HG02798 (cell line): ENCODE results near the gene GLIS1.

ENCODE experiments used
- ATAC-seq: cut with Tn5 transposase; IDR thresholded peaks from one replicate; pipeline ENCODE4 v1.9.1; 2021; ENCODE audit warnings: mild to moderate bottlenecking; ENCODE audit not compliant: unreplicated experiment, poor library complexity

The GLIS1 gene

DNA sequence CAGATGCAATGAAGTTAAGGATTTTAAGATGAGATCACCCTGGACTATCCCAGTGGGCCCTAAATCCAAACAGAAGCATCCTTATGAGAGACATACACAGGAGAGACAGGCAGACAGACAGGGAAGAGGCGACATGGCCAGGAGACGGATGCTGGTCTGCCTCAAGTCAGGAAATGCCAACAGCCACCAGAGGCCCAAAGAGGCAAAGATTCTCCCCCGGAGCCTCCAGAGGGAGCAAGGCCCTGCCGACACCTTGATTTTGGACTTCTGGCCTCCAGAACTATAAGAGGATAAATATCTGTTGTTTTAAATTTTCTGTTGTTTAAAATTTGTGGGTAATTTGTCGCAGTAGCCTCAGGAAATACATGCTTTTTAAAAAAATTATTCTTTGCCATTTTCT, 116.4 kb downstream of the GLIS1 start:
- ATAC-seq, result no peak

DNA sequence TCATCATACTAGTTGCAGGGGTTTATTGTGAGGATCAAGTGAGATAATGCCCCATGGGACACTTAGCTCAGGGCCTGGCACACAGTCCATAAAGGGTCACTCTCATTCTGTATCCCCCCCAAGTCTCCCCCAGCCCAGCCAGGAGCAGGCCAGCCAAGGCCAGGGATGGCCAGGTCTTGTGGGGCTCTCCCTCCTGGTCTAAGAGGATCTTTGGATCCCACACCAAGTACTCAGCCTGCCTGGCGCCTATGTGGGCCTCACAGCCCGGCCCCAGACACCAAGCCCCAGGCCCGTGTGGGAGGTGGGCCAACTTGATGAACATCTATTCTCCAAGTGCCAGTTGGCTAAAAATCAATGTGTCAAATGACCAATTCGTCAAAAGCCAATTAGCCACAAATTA, 117.8 kb downstream of the GLIS1 start:
- no peak for ATAC-seq

DNA sequence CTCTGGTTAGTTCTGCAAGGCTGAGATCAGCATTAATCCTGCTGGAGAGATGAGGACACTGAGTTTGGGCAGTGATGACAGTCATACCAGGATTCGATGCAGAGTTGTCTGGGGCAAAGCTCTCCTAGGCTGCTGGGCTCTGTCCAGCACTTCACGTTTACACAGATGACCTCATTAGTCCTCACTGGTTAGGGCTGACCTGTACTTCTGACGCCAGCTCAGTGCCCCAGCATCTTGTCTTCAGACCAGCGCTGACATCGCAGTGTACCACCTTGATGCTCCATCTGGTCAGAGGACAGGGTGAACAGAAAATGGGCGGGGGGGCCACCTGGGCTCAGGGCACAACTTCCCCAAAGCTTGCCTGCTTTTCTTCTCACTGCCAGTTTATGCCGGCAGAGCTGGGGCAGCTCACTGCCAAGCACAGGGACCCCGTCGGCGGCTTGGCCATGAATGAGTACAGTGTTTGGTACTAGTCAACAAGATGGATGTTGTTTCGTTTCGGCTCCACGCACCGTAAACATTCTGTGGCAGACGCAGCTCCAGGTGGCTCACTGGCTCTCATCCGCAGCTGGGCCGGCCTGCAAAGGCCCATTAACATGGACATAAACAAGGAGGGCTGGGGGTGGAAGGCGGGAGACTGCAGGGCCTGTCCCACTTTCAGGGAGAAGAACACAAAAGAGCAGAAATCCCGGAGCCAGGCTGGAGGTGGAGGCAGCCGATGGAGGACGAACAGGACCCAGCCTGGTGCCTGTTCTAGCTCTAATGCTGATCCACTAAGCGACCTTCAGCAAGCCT, 118.7 kb downstream of the GLIS1 start:
- no peak for ATAC-seq

DNA sequence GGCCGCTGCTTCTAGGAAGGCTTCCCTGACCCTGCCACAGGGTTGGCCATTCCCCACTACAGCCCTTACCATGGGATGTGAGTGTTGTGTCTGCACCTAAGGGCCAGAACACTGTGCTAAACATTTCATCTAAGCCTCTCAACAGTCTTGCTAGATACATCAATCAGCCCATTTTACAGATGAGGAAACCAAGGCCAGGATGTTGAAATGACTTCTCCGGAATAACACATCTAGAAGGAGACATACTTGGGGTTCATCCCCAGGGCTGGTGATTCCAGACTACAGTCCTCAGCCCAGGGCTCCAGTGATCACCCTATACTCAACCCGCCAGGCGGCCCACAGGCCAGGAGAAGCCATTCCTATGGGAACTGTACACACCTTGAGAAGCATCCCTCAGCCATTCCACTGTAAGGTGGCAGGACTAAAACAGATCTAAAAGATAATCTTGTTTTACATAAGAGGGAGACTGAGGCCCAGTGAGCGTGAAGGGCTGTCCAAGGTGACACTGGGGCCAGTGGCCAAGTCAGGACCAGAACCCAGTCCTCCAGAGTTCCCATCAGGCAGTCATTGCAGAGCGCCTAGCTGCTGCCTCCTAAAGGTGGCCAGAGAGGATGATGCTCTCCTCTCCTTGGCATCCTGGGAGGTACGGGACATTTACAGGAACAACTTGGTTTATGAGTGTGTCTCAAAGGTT, 119.5 kb downstream of the GLIS1 start:
- no peak for ATAC-seq

DNA sequence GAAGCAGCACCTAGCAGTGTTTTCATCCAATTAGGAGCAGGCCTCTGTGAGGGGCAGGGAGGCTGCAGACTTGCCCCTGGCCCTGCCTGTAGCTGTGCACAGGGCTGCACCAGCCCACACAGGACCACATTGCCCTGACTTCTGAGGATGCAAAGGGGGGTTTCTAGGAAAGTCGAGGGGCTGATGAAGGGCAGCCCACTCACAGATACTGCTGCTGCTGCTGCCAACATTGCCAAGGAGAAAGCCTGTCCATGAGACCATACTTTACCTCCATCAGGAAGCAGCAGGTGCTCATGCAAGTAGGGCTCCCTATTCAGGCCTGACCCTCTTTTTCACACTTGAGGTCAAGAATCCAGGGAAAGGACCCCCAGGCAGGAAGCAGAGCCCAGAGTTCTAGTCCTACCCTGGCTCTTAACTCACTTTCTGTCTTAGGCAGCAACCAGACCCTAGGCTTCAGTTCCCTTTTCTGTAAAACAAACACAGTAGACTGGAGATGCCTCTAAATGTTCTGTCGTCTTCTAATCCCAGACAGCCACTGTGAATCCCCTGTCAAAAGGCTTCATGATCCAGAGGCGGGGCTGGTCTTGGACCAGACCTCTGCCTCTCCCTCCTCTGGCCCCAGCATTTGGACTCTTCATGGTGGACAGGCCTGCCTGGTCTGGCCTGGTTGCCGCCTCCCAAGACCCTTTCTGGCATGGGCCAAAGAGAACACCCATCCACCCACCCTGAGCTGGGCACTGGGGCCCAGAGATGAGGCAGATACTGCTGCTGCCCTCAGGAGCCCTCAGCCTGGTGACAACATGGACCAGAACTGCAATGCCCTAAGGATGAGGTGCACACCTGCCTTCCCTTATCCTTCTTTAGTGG, 120.2 kb downstream of the GLIS1 start:
- no peak for ATAC-seq

DNA sequence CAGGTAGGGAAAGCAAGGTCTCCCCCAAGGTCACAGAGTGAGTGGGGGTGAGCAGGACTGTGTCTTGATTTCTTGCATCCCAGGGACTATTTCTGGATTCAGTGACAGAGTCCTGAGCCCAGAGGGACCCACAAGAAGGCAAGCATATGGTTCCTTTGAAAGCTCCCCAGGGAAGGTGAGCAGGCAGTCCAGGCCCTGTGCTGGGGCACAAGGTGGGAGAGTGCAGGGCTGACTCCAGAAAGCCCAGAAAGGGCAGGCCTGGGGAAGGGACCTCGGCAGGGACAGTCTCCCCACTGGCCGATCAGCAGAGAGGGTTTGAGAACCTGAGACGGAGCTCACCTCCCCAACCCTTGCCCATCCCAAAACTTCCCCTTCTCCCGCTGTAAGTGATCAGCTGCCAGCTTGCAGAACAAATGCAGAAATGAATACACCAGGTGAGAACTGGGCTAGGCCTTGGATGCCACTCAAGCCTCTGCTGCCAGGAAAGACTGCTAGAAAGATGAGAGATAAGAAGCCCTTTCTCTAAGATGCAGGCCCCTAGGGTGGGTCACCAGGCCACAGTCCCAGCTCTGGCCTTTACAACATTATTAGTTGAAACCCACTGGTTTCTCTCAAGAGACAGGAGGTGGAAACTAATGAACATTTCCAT, 121.0 kb downstream of the GLIS1 start:
- no peak for ATAC-seq

DNA sequence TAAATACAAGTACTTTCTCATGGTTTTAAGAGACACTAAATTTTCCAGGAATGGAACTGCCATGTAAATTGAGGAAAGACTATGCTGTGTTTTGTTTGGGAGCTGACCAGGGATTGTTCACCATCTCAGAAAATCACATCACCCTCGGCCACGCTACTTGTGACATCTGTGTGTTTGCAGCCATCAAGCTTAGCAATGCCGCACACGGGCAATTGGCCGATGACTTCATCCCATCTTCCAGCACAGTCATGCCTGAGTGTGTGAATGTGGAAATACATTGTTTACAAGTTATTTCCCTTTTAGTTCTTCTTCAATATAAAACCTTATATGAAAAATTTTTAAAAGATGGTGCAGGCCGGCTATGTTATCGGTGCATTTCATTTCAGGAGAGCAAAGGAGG, 121.6 kb downstream of the GLIS1 start:
- ATAC-seq, result no peak

DNA sequence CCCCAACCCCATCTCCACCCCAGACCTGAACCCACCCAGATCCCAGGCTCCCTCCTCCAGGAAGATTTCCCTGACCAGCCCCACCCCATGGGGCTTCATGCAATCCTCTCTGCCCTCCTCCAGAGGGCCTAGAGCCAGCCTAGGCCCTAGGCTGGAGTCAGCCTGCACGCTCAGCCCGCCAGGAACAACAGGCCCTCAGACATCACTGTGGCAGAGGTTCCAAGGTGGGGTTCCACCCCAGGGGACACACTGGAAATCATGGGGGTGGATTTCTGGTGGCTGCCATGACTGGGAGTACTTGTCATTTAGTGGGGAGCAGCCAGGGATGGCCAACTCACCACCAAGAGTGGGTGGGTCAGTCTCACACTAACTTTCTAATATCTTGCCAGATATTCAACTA, 122.0 kb downstream of the GLIS1 start:
- ATAC-seq, result no peak

DNA sequence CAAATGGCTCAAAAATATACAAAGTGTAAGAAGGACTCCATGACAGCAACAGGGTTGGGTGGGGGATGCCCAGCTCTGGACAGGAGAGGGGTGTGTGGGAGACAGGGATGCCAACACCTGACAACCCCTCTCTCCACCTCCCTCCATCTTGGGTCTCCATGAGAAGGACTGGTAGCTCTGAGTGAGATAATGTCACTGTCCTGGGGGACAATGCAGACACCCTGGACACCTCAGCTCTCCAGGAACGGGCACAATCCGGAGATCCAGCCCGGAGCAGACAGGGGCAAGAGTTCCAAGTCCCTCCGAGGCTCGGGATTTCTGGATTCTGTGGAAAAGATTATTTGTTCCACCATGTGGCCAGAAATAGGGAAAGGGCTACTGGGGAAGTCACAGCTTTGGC, 122.5 kb downstream of the GLIS1 start:
- no peak for ATAC-seq

DNA sequence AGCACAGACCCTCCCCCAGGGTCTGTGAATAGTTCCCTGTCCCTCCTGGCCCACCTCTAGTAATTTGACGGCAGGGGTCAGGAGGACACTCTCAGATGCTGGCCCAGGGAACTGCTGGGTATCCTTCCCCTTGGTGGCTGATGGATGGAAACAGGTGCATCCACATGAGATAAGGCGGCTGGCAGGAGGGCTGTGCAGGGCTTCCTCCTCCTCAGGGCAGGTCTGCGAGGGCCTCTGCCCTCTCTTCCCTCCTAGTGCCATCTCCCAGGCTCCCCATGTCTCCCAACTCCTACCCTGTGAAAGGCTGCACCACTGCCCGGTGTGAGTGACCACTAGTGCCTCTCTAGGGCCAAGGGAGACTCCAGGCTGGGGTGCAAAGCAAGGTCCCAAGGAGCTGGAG, 123.9 kb downstream of the GLIS1 start:
- ATAC-seq, result no peak

DNA sequence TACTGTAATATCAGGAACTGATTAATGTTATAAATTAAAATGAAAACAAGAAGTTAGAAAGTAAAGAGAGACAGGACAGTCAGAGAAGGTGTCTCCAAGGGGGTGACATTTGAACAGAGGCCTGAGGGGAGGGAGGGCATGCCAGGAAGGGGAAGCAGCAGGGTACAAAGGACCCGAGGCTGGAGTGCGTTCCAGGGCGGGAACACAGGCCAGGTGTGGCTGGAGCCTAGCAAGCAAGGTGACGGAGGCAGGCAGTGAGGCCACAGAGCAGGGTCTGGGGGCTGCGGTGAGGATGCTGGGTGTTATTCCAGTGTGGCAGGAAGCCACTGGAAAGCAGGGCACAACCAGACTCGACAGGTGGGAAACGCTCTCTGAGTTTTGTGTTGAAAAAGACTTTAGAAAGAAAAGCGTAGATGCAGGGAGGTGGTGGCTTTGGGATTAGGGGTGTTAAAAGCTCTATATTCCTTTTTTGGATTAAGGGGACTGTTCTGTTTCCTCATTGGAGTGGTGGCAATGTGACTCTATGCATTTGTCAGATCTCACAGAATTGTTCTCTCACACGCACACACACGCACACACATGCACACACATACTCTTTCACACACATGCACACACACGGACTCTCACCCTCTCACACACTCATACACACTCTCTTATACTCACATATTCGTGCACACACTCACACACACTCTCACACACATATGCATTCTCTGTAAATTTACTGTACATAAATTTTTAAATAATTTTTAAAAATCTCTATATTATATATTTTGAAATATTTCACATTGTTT, 124.5 kb downstream of the GLIS1 start:
- no peak for ATAC-seq

DNA sequence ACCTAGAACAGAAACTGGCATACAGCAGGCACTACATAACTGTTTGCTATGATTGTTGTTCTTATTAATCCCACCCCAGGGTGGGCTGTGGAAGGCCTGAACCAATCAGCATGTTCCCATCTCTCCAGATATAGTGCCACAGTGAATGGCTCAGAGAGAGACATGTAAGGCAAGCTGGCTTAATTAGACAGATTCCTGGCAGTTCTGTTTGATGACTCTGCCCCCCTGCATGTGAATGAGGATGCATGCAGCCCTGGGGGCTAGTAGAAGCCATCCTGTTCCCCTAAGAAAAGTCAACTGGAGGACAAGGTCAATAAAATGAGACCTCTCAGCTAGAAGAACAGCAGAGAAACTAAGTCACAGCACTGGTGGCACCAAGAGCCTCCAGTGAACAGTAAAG, 130.3 kb downstream of the GLIS1 start:
- ATAC-seq, result no peak

DNA sequence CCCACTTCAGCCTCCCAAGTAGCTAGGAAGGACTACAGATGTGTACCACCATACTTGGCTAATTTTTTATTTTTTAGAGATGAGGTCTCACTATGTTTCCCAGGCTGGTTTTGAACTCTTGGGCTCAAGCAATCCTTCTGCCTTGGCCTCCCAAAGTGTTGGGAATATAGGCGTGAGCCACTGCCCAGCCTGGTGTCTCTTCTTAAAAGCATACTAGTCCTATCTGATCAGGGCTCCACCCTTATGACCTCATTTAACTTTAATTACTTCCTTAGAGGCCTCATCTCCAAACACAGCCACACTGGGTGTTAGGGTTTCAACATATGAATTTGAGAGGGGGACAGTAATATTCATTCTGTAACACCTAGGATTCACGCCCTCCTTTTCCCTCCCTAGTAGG, 130.9 kb downstream of the GLIS1 start:
- ATAC-seq, result no peak

DNA sequence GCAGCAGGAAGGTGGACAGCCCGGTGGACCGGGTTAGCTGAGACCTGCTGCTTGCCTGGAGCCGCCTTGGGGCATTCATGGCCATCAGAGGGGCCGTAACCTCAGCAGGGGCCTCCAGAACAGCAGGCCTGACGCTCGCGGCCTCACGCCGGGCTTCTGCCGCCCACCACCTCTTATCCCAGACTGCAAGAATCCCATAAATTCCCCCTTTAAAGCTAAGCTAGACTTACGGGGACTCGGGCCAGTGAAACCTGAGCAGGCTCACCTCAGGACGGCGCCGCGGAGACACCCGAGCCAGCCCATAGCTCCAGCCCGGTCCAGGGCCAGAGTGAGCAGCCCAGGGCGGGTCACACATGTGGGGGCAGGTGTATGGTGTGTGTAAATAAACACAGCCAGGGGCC, 132.3 kb downstream of the GLIS1 start:
- no peak for ATAC-seq

DNA sequence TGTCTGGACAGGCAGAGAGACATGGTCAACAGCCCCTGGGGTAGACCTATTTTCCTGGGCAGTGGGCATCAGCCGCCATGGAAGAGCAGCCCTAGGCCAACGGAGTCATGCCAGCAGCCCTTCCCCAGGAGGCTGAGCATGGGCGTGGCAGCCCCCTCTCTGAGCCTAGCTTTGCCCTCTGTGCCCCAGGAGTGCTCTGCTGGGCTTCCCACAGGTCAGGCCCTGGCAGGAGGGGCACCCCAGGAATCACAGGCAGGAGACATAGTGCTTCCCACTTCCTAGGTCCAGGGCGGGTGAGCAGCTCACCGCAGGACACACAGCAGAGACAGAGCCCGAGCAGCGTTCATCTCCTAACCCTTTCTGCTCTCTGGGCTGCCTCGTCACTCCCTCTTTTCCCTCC, 132.8 kb downstream of the GLIS1 start:
- no peak for ATAC-seq

DNA sequence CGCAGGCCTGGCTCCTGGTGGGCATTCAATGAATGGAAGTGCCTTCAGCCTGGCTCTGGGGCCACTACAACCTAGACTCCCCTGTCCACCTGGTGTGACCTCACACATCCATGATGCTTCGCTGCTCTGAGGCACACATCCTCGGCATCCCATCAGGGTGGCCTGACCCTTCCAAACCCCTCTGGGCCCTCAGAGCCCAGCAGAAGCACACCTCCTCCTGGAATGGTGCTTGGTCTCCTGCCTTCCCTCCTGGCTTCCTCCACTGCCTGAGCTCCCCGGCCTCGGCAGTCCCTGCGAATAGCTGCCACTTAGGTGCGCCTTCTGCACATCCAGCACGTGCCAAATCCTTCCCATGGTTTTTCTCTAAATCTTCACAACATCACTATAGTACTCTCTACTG, 133.8 kb downstream of the GLIS1 start:
- ATAC-seq, result no peak

DNA sequence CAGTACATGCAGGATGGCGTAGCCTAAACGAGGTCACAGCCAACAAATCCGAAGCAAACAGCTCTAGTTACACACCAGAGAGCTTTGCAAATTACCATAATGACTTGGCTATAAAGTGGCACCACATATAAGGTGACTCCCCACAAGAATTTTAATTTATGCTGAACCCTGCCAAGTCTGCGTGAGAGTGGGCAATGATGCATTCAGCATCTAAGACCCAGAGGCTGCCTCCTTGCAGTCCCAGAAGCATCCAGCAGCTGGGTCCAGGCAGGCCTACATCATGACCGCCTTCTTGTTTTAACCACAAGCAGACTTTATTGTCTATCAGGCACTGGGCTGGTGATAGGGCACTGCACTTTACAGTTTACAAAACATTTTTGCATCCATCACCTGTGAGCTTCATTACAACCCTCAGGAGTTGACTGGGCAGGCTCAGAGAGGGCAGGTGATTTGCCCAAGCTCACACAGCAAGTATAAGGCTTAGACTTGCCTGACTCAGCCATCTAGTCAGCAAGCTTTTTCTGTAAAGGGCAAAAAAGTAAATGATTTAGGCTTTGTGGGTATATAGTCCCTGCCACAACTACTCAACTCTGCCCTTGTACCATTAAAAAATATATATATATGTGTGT, 134.6 kb downstream of the GLIS1 start:
- ATAC-seq, result no peak

DNA sequence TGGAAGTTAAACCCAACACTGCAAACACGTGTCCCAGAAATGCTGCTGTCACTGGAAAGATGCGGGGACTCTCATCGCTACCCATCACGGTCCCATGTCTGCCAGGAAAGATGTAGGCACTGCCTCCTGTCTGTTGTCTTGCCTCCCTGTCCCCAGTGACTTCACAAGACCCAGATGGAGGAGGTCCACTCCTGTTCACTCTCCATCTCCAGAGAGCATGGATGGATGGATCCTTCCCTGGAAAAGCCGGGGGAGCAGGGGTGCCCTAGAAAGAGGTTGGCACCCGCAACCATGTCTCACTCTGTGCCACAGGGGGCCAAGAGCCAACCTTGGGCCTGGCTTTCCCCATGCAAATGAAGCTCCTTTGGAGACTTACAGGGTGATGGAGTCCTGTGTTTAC, 135.5 kb downstream of the GLIS1 start:
- ATAC-seq, result no peak
